SK-N-SH (cell line): Measurements from ENCODE around the gene MTURN. TPM values are rescaled to one million over a fixed set of nuclear protein-coding genes. Genes with fewer than 3 reads are reported as not detected.

Source experiments
- CTCF ChIA-PET: fragments of 300-600, 350-600 bp; formaldehyde crosslinking; extraction: SDS; loops from one replicate; lab custom pipeline; 2021; lab: Yijun Ruan, JAX
- POLR2A ChIA-PET: fragments of 350-600 bp; sonication (Branson Sonifier 250); formaldehyde crosslinking; extraction: SDS; loops from one replicate; lab custom pipeline; 2020; ENCODE audit warnings: antibody characterized with exemption, inconsistent platforms; lab: Yijun Ruan, JAX
- DNase-seq: peaks from one replicate; pipeline ENCODE4 v3.0.0; 2012
- H2AFZ ChIP-seq: fragments of 200-600 bp; sonication (generic); 2 replicates; pipeline ENCODE4 v1.8.1; 2016; ENCODE audit warnings: antibody characterized with exemption, mild to moderate bottlenecking, low read depth
- H3F3A ChIP-seq: fragments of 200-600 bp; sonication (generic); replicated peaks from 2 replicates; pipeline ENCODE3; 2016; ENCODE audit warnings: antibody characterized with exemption, mild to moderate bottlenecking; ENCODE audit not compliant: insufficient read depth
- H3K27ac ChIP-seq, 2 experiments: fragments of 200-500 bp in 1 of 2; fragments of 200-600 bp in 1 of 2; sonication (Bioruptor generic) in 1 of 2; sonication (generic), shearing (Covaris generic) in 1 of 2; 2 replicates each; pipeline versions ENCODE4 v1.5.1 to v1.6.1; 2014 to 2016; ENCODE audit warnings: low read depth in 2 of 2, inconsistent platforms in 1 of 2, low read length in 1 of 2, mild to moderate bottlenecking in 1 of 2, mixed read lengths in 1 of 2
- H3K27me3 ChIP-seq: fragments of 200-600 bp; sonication (generic), shearing (Covaris generic); 2 replicates; pipeline ENCODE4 v1.6.1; 2016; ENCODE audit warnings: mixed run types; ENCODE audit not compliant: insufficient read depth
- H3K36me3 ChIP-seq, 2 experiments: fragments of 200-500 bp in 1 of 2; fragments of 200-600 bp in 1 of 2; sonication (Bioruptor generic) in 1 of 2; sonication (generic) in 1 of 2; replicated peaks in 1 of 2; 2 replicates each; pipeline versions ENCODE3 to v1.5.1; 2014 to 2016; ENCODE audit warnings: low read length in 1 of 2, mild to moderate bottlenecking in 1 of 2; ENCODE audit not compliant: insufficient read depth in 2 of 2, control insufficient read depth in 1 of 2
- H3K4me1 ChIP-seq, 2 experiments: fragments of 200-500 bp in 1 of 2; fragments of 200-600 bp in 1 of 2; sonication (Bioruptor generic) in 1 of 2; sonication (generic), shearing (Covaris generic) in 1 of 2; 2 replicates each; pipeline versions ENCODE4 v1.5.1 to v1.6.1; 2014 to 2016; ENCODE audit warnings: low read depth in 1 of 2, low read length in 1 of 2, mixed run types in 1 of 2; ENCODE audit not compliant: insufficient read depth in 2 of 2, control insufficient read depth in 1 of 2
- H3K4me2 ChIP-seq: fragments of 200-600 bp; sonication (generic), shearing (Covaris generic); 2 replicates; pipeline ENCODE4 v1.6.1; 2017; ENCODE audit warnings: mixed run types
- H3K4me3 ChIP-seq, 2 experiments: fragments of 200-500 bp in 1 of 2; fragments of 200-600 bp in 1 of 2; sonication (Bioruptor generic) in 1 of 2; sonication (generic), shearing (Covaris generic) in 1 of 2; 2 replicates each; pipeline versions ENCODE4 v1.5.1 to v1.8.1; 2014 to 2016; ENCODE audit warnings: low read depth in 2 of 2, inconsistent platforms in 1 of 2, low read length in 1 of 2, mild to moderate bottlenecking in 1 of 2, mixed read lengths in 1 of 2, moderate library complexity in 1 of 2
- H3K79me2 ChIP-seq: fragments of 200-600 bp; sonication (generic); 2 replicates; pipeline ENCODE4 v1.8.1; 2017; ENCODE audit warnings: mild to moderate bottlenecking; ENCODE audit not compliant: insufficient read depth
- H3K9ac ChIP-seq: fragments of 200-600 bp; sonication (generic); 2 replicates; pipeline ENCODE4 v1.6.1; 2017; ENCODE audit warnings: mixed run types
- H3K9me2 ChIP-seq: fragments of 200-600 bp; sonication (generic); 2 replicates; pipeline ENCODE4 v1.6.1; 2017; ENCODE audit warnings: mixed run types
- H3K9me3 ChIP-seq: fragments of 200-600 bp; sonication (generic); 2 replicates; pipeline ENCODE4 v1.6.1; 2017; ENCODE audit warnings: mixed run types, mild to moderate bottlenecking, moderate library complexity
- H4K20me1 ChIP-seq: fragments of 200-600 bp; sonication (generic); 2 replicates; pipeline ENCODE4 v1.6.1; 2017; ENCODE audit warnings: mild to moderate bottlenecking, mixed run types; ENCODE audit not compliant: insufficient read depth
- CHD2 ChIP-seq: fragments of 150-350 bp; IDR thresholded peaks from 2 replicates; pipeline ENCODE4 v1.6.1; 2018; ENCODE audit warnings: low read length; ENCODE audit not compliant: partially characterized antibody
- CTCF ChIP-seq: fragments of 200-600 bp; sonication (generic); IDR thresholded peaks from 2 replicates; pipeline ENCODE4 v1.6.1; 2017; ENCODE audit warnings: antibody characterized with exemption, mild to moderate bottlenecking, moderate library complexity
- EP300 ChIP-seq, 2 experiments: IDR thresholded peaks; 2 replicates each; pipeline versions ENCODE4 v1.4.0 to v1.6.1; 2012; ENCODE audit warnings: borderline replicate concordance in 1 of 2, low read depth in 1 of 2, low read length in 1 of 2
- EZH2phosphoT487 ChIP-seq: fragments of 200-600 bp; sonication (generic); IDR thresholded peaks from 2 replicates; pipeline ENCODE4 v1.6.1; 2017; ENCODE audit warnings: low read depth, mixed run types, mild to moderate bottlenecking, antibody characterized with exemption, moderate library complexity, borderline replicate concordance
- FOXM1 ChIP-seq: IDR thresholded peaks from 2 replicates; pipeline ENCODE4 v1.4.0; 2012; ENCODE audit warnings: low read depth, mild to moderate bottlenecking
- GABPA ChIP-seq: IDR thresholded peaks from 2 replicates; pipeline ENCODE4 v1.4.0; 2012; ENCODE audit warnings: low read depth, mild to moderate bottlenecking
- GATA2 ChIP-seq: sonication (generic); formaldehyde crosslinking; IDR thresholded peaks from 2 replicates; pipeline ENCODE4 v1.5.0; 2020; ENCODE audit warnings: mild to moderate bottlenecking, missing genetic modification reagents
- IRF3 ChIP-seq: fragments of 150-350 bp; IDR thresholded peaks from 2 replicates; pipeline ENCODE4 v1.6.1; 2016; ENCODE audit warnings: mild to moderate bottlenecking, low read depth, low read length
- MEF2A ChIP-seq: IDR thresholded peaks from 2 replicates; pipeline ENCODE4 v1.4.0; 2012; ENCODE audit warnings: low read depth, borderline replicate concordance
- NFIC ChIP-seq: IDR thresholded peaks from 2 replicates; pipeline ENCODE4 v1.4.0; 2012; ENCODE audit warnings: borderline replicate concordance
- NRF1 ChIP-seq: IDR thresholded peaks from 2 replicates; pipeline ENCODE4 v1.6.1; 2012; ENCODE audit warnings: low read depth, mild to moderate bottlenecking, low read length
- RAD21 ChIP-seq: IDR thresholded peaks from 2 replicates; pipeline ENCODE4 v1.6.1; 2012; ENCODE audit warnings: mild to moderate bottlenecking, low read length
- RCOR1 ChIP-seq: fragments of 150-350 bp; IDR thresholded peaks from 2 replicates; pipeline ENCODE4 v1.6.1; 2017; ENCODE audit warnings: antibody characterized with exemption, low read length
- SIN3A ChIP-seq: IDR thresholded peaks from 2 replicates; pipeline ENCODE4 v1.6.1; 2012; ENCODE audit warnings: low read depth, mild to moderate bottlenecking, low read length, moderate library complexity, borderline replicate concordance
- SMC3 ChIP-seq: IDR thresholded peaks from 2 replicates; pipeline ENCODE4 v1.6.1; 2012; ENCODE audit warnings: low read depth, low read length, improper control_type of control experiment
- TAF1 ChIP-seq: IDR thresholded peaks from 2 replicates; pipeline ENCODE4 v1.6.1; 2012; ENCODE audit warnings: low read depth, mild to moderate bottlenecking, low read length, moderate library complexity, borderline replicate concordance
- TCF12 ChIP-seq: IDR thresholded peaks from 2 replicates; pipeline ENCODE4 v1.4.0; 2012
- TEAD4 ChIP-seq: IDR thresholded peaks from 2 replicates; pipeline ENCODE4 v1.4.0; 2012; ENCODE audit warnings: mild to moderate bottlenecking, borderline replicate concordance; ENCODE audit not compliant: insufficient read depth
- USF1 ChIP-seq: IDR thresholded peaks from 2 replicates; pipeline ENCODE4 v1.4.0; 2012; ENCODE audit warnings: low read depth, borderline replicate concordance
- USF2 ChIP-seq: fragments of 150-350 bp; IDR thresholded peaks from 2 replicates; pipeline ENCODE4 v1.6.1; 2017; ENCODE audit warnings: antibody characterized with exemption, low read length, low read depth, borderline replicate concordance
- YY1 ChIP-seq: IDR thresholded peaks from 2 replicates; pipeline ENCODE4 v1.4.0; 2012; ENCODE audit warnings: low read depth, mild to moderate bottlenecking
- WGBS: methylation state at CpG from one replicate; pipeline ENCODE4 v1.1.6; 2017; ENCODE audit warnings: low lambda C conversion rate; 5-methylcytosine and 5-hydroxymethylcytosine counted together
- polyA plus RNA-seq, 3 experiments: library from polyadenylated mRNA; depleted of rRNA; stranded (reverse); fragments of >200 nt; gene quantifications; 2 replicates each; pipeline ENCODE4 v1.2.3, GENCODE V29; 2012
- TF ChIP-seq, protein P1 (sequence below): IDR thresholded peaks from 2 replicates; pipeline ENCODE4 v1.4.0; 2012; ENCODE audit warnings: low read depth

Gene MTURN
- polyA plus RNA-seq, 1 of the 3 experiments (the other 2 are of a cell fraction) = 9.0 TPM

DNA sequence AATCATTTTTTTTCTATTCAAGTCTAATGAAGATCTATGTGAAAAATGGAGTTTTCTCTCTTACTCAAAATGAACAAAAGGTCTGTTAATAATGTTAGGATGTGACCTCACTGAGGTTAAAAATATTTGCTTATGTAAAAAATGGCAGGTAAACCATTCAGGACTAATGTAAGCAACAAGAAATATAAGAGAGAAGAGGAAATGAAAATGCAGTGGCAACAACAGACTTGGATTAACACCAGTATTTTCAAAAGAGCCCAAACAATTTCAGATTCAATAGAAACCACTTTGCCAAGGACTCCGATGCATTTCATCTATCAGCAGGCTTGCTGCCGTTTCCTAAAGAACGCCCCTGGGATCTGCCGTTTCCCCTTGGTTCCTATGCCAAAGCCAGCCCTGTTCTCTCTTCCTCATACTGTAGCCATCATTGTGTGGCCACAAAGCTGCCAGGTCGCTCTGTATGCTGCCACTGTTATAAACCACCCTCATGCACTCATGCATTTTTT is 66.4 kb downstream of the MTURN start:
- POLR2A ChIA-PET = no interaction called here
- H3K9me3 ChIP-seq = 0 out of 2 replicates have a peak, but pooled peaks cover 4% of the 10 kb centered on the region

DNA sequence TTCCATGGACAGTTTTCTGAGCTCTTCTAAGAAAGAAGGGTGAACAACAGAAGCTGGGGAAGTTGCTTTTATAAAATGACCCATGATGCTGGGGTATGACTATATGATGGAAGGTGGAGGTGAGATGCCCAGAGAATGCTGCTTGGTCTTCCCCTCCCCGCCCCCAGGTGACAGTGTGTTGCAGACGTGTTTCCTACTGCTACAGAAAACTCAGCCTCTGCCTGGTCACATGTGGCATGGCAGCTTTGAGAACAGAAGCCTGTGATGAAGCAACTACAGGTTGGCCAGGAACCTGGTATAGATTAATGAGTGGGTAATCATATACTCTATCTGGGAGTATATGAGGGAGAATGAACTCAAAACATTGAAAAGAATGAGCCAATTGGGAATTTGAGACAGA is 67.1 kb downstream of the MTURN start:
- Histone ChIP-seq H3K27ac (no peak overlapping the region), H3K4me3 (no peak overlapping the region), H3K36me3 (no peaks in the 10 kb centered on the region), H3K79me2 (no peaks in the 10 kb centered on the region), H4K20me1 (no peaks in the 10 kb centered on the region), H3F3A (no peaks in the 10 kb centered on the region), H3K9me2 (no peaks in the 10 kb centered on the region), H3K4me2 (no peak overlapping the region), H3K27me3 (no peaks in the 10 kb centered on the region), H2AFZ (no peak overlapping the region), H3K9ac (no peak overlapping the region), H3K9me3 (no peaks in the 10 kb centered on the region), H3K4me1 (no peaks in the 10 kb centered on the region; a peak in 1 of 4 replicates)
- no peak for DNase-seq
- CTCF ChIA-PET = no interaction called here
- POLR2A ChIA-PET = no interaction called here
- 43% methylated on average over 2 of the region's 2 CpGs for WGBS
- no peak for TF ChIP-seq GATA2 (CRISPR knock-in tag)
- TF ChIP-seq IRF3 = no peak
- TF ChIP-seq, protein P1, sequence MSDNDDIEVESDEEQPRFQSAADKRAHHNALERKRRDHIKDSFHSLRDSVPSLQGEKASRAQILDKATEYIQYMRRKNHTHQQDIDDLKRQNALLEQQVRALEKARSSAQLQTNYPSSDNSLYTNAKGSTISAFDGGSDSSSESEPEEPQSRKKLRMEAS = no peak
- no peak for TF ChIP-seq TEAD4
- no peak for TF ChIP-seq USF2
- TF ChIP-seq SMC3 = no peak
- TF ChIP-seq USF1 = no peak
- no peak for TF ChIP-seq EP300 (IDR thresholded peaks at IDR 0.05; ENCODE audit: borderline replicate concordance in 1 of 2, low read depth in 1 of 2, low read length in 1 of 2)

More for the DNA sequence above, 66.4 kb downstream of the MTURN start:
- Histone ChIP-seq H3K9me2 (no peaks in the 10 kb centered on the region), H2AFZ (no peak overlapping the region), H3K4me2 (no peak overlapping the region), H3K36me3 (no peaks in the 10 kb centered on the region), H3F3A (no peaks in the 10 kb centered on the region), H3K4me1 (no peaks in the 10 kb centered on the region), H3K27me3 (no peaks in the 10 kb centered on the region), H3K79me2 (no peaks in the 10 kb centered on the region), H4K20me1 (no peaks in the 10 kb centered on the region), H3K27ac (no peak overlapping the region), H3K9ac (no peak overlapping the region), H3K4me3 (no peak overlapping the region)
- no peak for TF ChIP-seq FOXM1
- no peak for TF ChIP-seq SIN3A
- no peak for TF ChIP-seq TAF1
- TF ChIP-seq MEF2A = no peak
- no peak for TF ChIP-seq CTCF
- TF ChIP-seq GABPA = no peak
- no peak for TF ChIP-seq NRF1
- no peak for TF ChIP-seq CHD2
- TF ChIP-seq USF2 = no peak
- TF ChIP-seq RCOR1 = no peak
- TF ChIP-seq GATA2 (CRISPR knock-in tag) = no peak
- TF ChIP-seq SMC3 = no peak
- no peak for TF ChIP-seq RAD21
- TF ChIP-seq EZH2phosphoT487 = no peak
- no peak for TF ChIP-seq NFIC
- TF ChIP-seq YY1 = no peak
- no peak for TF ChIP-seq TCF12
- no peak for DNase-seq
- CTCF ChIA-PET = no interaction called here
- 75% methylated on average over 5 of the region's 5 CpGs for WGBS
